ENCODE measurements around the gene KLRC4. TPM values are rescaled to one million over a fixed set of nuclear protein-coding genes. Genes with fewer than 3 reads are reported as not detected.

KLRC4 gene
- total RNA-seq, 1 experiment from 2014 or later = not detected

DNA sequence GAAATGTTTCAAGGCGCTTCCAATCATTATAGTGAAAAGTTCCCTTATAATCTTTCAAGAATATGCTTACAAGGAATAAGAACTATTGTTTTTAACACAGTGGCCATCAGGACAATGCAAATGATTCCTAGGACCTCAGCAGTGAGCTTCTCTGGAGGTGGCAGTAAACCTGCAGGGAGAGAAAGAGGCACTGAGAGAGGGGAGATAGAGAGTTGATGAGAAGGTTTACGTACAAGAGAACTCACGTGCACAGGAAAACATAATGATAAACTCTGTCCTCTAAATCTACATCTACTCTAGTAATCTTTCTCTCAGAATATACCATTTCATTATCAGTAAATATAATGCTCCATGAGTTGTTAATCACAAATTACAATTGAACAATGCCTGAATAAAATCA is 715 bp downstream of the KLRC4 start (continued):
- TF ChIP-seq, protein P1, sequence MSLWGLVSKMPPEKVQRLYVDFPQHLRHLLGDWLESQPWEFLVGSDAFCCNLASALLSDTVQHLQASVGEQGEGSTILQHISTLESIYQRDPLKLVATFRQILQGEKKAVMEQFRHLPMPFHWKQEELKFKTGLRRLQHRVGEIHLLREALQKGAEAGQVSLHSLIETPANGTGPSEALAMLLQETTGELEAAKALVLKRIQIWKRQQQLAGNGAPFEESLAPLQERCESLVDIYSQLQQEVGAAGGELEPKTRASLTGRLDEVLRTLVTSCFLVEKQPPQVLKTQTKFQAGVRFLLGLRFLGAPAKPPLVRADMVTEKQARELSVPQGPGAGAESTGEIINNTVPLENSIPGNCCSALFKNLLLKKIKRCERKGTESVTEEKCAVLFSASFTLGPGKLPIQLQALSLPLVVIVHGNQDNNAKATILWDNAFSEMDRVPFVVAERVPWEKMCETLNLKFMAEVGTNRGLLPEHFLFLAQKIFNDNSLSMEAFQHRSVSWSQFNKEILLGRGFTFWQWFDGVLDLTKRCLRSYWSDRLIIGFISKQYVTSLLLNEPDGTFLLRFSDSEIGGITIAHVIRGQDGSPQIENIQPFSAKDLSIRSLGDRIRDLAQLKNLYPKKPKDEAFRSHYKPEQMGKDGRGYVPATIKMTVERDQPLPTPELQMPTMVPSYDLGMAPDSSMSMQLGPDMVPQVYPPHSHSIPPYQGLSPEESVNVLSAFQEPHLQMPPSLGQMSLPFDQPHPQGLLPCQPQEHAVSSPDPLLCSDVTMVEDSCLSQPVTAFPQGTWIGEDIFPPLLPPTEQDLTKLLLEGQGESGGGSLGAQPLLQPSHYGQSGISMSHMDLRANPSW (CRISPR knock-in tag; conservative IDR thresholded peaks at IDR 0.05; ENCODE audit: low read depth) = no peak
- TF ChIP-seq SMAD3 (CRISPR knock-in tag; IDR thresholded peaks at IDR 0.05; ENCODE audit: borderline replicate concordance) (no peak), MXD4 (CRISPR knock-in tag; IDR thresholded peaks at IDR 0.05; ENCODE audit: borderline replicate concordance) (no peak), NR2C2 (CRISPR knock-in tag; IDR thresholded peaks at IDR 0.05) (no peak), TEAD4 (CRISPR knock-in tag; IDR thresholded peaks at IDR 0.05) (no peak), NFATC4 (CRISPR knock-in tag; IDR thresholded peaks at IDR 0.05) (no peak)
- TF ChIP-seq, protein P2, sequence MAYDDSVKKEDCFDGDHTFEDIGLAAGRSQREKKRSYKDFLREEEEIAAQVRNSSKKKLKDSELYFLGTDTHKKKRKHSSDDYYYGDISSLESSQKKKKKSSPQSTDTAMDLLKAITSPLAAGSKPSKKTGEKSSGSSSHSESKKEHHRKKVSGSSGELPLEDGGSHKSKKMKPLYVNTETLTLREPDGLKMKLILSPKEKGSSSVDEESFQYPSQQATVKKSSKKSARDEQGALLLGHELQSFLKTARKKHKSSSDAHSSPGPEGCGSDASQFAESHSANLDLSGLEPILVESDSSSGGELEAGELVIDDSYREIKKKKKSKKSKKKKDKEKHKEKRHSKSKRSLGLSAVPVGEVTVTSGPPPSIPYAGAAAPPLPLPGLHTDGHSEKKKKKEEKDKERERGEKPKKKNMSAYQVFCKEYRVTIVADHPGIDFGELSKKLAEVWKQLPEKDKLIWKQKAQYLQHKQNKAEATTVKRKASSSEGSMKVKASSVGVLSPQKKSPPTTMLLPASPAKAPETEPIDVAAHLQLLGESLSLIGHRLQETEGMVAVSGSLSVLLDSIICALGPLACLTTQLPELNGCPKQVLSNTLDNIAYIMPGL (CRISPR knock-in tag; IDR thresholded peaks at IDR 0.05) = no peak
- TF ChIP-seq, protein P3, sequence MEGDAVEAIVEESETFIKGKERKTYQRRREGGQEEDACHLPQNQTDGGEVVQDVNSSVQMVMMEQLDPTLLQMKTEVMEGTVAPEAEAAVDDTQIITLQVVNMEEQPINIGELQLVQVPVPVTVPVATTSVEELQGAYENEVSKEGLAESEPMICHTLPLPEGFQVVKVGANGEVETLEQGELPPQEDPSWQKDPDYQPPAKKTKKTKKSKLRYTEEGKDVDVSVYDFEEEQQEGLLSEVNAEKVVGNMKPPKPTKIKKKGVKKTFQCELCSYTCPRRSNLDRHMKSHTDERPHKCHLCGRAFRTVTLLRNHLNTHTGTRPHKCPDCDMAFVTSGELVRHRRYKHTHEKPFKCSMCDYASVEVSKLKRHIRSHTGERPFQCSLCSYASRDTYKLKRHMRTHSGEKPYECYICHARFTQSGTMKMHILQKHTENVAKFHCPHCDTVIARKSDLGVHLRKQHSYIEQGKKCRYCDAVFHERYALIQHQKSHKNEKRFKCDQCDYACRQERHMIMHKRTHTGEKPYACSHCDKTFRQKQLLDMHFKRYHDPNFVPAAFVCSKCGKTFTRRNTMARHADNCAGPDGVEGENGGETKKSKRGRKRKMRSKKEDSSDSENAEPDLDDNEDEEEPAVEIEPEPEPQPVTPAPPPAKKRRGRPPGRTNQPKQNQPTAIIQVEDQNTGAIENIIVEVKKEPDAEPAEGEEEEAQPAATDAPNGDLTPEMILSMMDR (IDR thresholded peaks at IDR 0.05) = no peak

DNA sequence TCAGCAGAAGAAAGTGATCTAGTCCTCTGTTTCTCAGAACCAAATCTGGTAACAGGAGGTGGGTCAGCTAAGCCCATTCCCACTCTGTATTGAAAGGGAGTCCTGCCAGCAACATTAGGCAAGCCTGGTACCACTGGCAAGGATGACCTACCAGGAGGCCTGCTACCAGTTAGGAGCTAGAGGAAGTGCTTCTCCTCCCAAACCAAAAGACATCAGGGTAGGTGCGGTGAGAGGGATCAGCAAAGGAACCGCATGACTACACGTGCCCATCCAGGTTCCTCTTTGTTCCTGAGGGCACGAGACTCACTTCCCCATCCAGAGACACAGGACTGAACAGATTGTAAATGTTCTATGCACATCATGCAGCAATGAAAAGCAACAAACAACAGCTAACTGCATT is 2.8 kb downstream of the KLRC4 start:
- CTCF ChIA-PET = no interaction called here
- H3K27me3 Mint-ChIP-seq (ENCODE audit: low read depth) = no peaks in the 10 kb centered on the region; the same call in 1 of the 2 replicates

More for the DNA sequence above, 2.8 kb downstream of the KLRC4 start:
- peaks cover 17% of the 10 kb centered on the region for H3K4me1 Mint-ChIP-seq
- 0 out of 2 replicates have a peak, but pooled peaks cover 3% of the 10 kb centered on the region for H3K36me3 Mint-ChIP-seq
- no peak overlapping the region for H3K4me3 Mint-ChIP-seq
- ATAC-seq (no peak), DNase-seq (ENCODE audit: low spot score) (no peak)
- no peak for TF ChIP-seq MXD4 (CRISPR knock-in tag; IDR thresholded peaks at IDR 0.05; ENCODE audit: borderline replicate concordance)
- TF ChIP-seq, protein P4, sequence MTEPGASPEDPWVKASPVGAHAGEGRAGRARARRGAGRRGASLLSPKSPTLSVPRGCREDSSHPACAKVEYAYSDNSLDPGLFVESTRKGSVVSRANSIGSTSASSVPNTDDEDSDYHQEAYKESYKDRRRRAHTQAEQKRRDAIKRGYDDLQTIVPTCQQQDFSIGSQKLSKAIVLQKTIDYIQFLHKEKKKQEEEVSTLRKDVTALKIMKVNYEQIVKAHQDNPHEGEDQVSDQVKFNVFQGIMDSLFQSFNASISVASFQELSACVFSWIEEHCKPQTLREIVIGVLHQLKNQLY (CRISPR knock-in tag; IDR thresholded peaks at IDR 0.05) = no peak
- TF ChIP-seq, protein P5, sequence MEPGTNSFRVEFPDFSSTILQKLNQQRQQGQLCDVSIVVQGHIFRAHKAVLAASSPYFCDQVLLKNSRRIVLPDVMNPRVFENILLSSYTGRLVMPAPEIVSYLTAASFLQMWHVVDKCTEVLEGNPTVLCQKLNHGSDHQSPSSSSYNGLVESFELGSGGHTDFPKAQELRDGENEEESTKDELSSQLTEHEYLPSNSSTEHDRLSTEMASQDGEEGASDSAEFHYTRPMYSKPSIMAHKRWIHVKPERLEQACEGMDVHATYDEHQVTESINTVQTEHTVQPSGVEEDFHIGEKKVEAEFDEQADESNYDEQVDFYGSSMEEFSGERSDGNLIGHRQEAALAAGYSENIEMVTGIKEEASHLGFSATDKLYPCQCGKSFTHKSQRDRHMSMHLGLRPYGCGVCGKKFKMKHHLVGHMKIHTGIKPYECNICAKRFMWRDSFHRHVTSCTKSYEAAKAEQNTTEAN (CRISPR knock-in tag; IDR thresholded peaks at IDR 0.05) = no peak
- TF ChIP-seq, protein P6, sequence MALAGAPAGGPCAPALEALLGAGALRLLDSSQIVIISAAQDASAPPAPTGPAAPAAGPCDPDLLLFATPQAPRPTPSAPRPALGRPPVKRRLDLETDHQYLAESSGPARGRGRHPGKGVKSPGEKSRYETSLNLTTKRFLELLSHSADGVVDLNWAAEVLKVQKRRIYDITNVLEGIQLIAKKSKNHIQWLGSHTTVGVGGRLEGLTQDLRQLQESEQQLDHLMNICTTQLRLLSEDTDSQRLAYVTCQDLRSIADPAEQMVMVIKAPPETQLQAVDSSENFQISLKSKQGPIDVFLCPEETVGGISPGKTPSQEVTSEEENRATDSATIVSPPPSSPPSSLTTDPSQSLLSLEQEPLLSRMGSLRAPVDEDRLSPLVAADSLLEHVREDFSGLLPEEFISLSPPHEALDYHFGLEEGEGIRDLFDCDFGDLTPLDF (CRISPR knock-in tag; IDR thresholded peaks at IDR 0.05) = no peak
- TF ChIP-seq, protein P7, sequence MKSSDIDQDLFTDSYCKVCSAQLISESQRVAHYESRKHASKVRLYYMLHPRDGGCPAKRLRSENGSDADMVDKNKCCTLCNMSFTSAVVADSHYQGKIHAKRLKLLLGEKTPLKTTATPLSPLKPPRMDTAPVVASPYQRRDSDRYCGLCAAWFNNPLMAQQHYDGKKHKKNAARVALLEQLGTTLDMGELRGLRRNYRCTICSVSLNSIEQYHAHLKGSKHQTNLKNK (CRISPR knock-in tag; IDR thresholded peaks at IDR 0.05) = no peak
- TF ChIP-seq ELF4 (CRISPR knock-in tag; IDR thresholded peaks at IDR 0.05; ENCODE audit: low read depth) = no peak
- TF ChIP-seq, protein P8, sequence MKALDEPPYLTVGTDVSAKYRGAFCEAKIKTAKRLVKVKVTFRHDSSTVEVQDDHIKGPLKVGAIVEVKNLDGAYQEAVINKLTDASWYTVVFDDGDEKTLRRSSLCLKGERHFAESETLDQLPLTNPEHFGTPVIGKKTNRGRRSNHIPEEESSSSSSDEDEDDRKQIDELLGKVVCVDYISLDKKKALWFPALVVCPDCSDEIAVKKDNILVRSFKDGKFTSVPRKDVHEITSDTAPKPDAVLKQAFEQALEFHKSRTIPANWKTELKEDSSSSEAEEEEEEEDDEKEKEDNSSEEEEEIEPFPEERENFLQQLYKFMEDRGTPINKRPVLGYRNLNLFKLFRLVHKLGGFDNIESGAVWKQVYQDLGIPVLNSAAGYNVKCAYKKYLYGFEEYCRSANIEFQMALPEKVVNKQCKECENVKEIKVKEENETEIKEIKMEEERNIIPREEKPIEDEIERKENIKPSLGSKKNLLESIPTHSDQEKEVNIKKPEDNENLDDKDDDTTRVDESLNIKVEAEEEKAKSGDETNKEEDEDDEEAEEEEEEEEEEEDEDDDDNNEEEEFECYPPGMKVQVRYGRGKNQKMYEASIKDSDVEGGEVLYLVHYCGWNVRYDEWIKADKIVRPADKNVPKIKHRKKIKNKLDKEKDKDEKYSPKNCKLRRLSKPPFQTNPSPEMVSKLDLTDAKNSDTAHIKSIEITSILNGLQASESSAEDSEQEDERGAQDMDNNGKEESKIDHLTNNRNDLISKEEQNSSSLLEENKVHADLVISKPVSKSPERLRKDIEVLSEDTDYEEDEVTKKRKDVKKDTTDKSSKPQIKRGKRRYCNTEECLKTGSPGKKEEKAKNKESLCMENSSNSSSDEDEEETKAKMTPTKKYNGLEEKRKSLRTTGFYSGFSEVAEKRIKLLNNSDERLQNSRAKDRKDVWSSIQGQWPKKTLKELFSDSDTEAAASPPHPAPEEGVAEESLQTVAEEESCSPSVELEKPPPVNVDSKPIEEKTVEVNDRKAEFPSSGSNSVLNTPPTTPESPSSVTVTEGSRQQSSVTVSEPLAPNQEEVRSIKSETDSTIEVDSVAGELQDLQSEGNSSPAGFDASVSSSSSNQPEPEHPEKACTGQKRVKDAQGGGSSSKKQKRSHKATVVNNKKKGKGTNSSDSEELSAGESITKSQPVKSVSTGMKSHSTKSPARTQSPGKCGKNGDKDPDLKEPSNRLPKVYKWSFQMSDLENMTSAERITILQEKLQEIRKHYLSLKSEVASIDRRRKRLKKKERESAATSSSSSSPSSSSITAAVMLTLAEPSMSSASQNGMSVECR (CRISPR knock-in tag; IDR thresholded peaks at IDR 0.05; ENCODE audit: borderline replicate concordance) = no peak
- TF ChIP-seq FOXK1 (CRISPR knock-in tag; IDR thresholded peaks at IDR 0.05) = no peak
- H3K9me3 Mint-ChIP-seq = peaks cover 8% of the 10 kb centered on the region
- H3K27ac Mint-ChIP-seq = no peak overlapping the region; the same call in 1 of the 2 replicates
- POLR2A ChIA-PET = no interaction called here

Measured in WTC11 (cell line).